Measurements from ENCODE around the gene GEMIN5.
"Not testable (repeated sequence)": the region's sequence is repeated elsewhere in the genome, so short reads cannot be mapped to it uniquely, and the experiment has no call there.

The GEMIN5 gene

GRCh38 chr5:154940375-154940771 lies 2.4 kb upstream of the GEMIN5 start:
- no peak for DNase-seq

DNA sequence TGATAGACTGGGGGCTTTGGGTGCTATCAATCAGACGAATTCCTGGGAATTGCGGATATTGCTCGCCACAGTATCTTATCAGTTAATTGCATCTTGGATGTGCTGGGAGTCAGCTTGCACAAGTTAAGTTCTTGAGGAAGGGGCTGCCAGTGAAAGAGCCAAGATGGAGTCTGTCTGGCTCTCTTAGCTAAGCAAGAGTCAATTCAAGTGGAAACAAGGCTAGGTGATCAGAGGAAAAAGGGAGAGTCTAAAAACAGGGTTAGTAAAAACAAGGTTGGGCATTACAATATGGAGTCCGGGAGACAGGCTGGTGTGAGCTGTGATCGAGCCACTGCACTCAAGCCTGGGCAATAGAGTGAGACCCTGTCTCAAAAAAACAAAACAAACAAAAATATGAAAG lies 1.4 kb upstream of the GEMIN5 start:
- DNase-seq, result not testable (repeated sequence)

GRCh38 chr5:154937186-154937717 lies 759 bp downstream of the GEMIN5 start:
- no peak for DNase-seq

DNA sequence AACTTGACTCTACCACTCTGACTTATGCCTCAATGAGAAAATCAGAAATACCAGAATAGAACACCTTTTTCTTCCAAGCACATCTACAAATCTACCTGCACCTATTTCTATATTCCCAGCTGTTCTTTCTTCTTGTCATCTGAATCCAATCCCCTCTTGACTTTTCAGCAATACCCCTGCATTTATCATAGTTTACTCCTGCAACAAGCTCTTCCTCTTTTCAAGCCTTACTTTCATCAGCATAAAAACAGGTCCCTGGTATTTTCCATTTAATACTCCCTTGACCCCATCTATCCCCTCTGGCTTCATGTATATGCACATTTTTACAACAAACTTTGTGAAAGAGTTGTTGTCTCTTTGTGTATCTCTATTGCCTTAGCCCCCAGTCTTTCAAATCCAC lies 3.1 kb downstream of the GEMIN5 start:
- DNase-seq, result no peak

DNA sequence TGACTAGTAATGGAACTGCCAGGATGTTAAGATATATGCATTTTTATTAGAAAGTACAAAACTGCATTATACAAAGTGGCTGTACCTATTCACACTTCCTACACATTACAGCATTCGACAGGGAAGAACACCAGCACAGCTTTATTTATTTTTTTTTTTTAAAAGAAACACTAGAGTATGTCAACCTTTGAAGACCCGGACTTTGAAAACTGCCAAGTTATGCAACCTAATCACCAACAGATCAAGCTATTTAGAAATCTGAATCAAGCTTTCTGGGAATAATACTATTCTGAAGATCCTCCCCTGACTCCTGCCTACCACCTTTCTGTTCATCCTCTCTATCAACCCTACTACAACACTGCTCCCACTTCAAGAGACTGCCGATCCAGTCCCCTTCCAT lies 4.5 kb downstream of the GEMIN5 start:
- no peak for DNase-seq

- DNase-seq, result no peak
Observed at GRCh38 chr5:154923441-154924430, 14.3 kb downstream of the GEMIN5 start.

DNA sequence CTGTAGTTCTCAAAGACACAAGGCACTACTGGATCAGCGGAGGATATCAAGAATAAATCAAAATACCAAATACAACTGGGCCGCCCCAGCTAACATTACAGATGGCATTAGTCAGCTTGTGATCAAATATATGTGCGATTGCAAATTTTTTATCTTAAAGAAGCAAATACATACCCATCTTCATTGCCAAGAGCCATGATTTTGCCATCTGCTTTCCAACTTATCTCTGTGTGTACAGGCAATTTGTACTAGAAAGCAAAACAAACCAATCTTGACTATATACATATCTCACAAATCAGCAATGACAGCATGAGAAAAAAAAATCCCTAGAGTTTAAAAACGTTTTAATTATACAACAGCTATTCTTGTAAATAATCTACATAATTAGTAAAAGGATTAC lies 20.3 kb downstream of the GEMIN5 start:
- no peak for DNase-seq

- no peak for DNase-seq
Observed at GRCh38 chr5:154916874-154917273, 21.1 kb downstream of the GEMIN5 start.

GRCh38 chr5:154905601-154906000 lies 32.4 kb downstream of the GEMIN5 start:
- not testable (repeated sequence) for DNase-seq

GRCh38 chr5:154901913-154902312 lies 36.1 kb downstream of the GEMIN5 start:
- no peak for DNase-seq

DNA sequence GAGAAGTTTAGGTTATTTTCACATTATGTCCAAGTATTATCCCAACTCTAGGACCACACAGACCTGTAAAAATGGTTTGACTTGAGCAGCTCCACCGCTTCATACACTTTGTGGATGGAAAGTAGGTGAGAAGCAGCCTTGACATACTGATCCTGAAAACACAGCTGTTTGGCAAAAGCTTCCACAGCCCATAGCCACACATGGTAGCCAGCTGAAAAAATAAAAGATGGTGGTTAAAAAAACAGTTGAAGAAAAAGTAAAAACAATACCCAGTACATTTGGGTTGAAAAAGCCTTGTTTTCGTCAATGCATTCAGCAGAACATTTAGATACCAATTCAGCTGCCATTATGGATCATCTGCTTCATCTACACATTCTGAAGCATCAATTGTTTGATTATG lies 36.7 kb downstream of the GEMIN5 start:
- DNase-seq, result no peak

GRCh38 chr5:154900066-154900465 lies 37.9 kb downstream of the GEMIN5 start:
- DNase-seq, result no peak

DNA sequence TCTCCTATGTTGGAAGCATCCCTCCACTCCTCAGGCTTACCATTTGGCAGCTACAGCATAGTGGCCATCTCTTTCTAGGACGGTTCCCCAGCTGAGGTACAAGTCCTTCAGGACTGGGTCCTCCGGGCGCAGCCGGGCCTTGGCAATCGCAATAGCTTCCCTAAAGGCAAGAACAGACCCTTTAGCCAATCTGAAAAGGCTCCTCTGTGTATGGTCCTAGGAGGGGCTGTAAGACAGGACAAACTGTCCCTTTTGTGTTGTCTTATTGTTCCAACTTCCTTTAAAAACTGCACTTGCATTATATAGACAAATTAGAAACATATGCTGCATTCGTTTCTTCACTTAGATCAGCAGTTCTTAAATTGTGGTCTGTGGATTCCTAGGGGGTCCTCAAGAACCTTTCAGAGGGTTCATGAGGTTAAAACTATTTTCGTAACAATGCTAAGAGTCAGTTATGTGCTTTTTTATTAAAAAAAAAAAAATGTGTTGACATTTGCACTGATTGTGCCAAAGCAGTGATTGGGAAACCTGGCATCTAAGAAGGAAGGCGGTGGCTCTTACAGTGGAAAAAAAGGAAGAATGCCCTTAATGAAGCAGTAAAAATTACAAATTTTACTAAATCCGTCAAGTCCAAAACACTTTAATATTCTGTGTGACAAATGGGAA lies 38.7 kb downstream of the GEMIN5 start:
- no peak for DNase-seq

- no peak for DNase-seq
Observed at GRCh38 chr5:154898210-154898609, 39.8 kb downstream of the GEMIN5 start.

DNA sequence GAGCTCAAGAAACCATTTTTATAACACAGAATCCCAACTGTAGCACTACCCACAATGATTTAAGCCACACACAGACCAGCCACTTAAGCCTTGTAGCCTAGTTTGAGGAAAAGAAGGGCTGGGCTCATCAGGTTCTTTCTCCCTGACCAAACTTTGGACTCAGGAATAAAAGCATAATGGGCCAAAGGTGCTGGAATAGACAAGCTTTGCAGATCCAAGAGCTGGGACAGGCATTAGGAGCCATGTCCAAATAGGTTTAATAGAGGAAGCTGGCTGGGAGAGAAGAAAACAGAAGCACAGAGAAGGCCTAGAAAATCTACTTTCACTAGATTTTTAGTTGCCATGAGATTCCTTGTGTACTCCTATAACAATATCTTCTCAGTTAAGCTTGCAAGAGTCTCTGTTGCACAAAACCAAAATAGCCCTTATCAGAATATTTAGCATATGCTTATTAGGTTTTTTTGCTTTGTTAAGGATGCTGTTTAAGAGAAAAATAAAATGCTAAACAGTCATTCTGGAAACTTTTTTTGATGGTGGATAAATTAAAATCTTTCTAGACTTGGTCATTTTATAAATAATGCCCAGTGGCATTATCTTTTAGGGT lies 41.3 kb downstream of the GEMIN5 start:
- no peak for DNase-seq

- DNase-seq, result no peak
Observed at GRCh38 chr5:154895606-154896561, 42.1 kb downstream of the GEMIN5 start.

GRCh38 chr5:154893381-154893780 lies 44.6 kb downstream of the GEMIN5 start:
- DNase-seq, result no peak

DNA sequence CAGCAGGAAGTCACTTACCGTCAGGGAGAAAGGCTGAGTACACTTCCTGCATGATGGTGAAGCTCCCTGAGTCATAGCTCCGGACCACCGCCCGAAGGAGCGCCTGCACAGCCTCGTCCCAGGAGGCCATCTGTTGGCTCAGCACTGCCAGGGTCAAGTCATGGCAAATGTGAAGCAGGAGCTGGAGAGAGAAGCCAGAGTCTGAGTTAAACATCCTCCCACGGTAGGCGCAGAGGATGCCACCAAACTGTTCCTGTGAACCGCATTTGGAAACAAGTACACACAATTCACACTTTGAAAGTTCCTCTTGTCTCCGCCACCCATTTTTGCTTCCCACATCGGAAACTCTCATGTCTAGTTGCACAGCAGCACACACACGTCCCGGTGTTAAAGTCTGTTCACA lies 45.6 kb downstream of the GEMIN5 start:
- no peak for DNase-seq

DNA sequence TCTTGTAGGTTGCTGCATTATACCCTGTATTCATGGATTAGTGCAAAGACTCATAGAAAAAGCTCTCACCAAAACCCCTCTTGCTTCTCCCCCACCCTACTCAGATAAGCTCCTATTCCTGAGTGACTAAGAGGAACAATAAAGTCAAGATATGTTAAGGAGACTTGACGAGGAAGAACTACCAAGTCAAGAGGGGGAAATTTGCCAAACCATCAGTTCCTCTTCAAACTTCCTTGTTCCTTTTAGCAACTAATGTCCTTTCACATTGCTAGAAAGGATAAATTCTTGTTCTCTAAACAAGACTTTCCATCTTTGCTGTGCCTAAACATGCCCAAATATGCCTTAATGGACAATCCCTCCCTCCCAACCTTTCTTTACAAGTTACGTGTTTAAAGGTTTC lies 52.6 kb downstream of the GEMIN5 start:
- no peak for DNase-seq

GRCh38 chr5:154884424-154884823 lies 53.6 kb downstream of the GEMIN5 start:
- DNase-seq, result no peak

- DNase-seq, result no peak
Observed at GRCh38 chr5:154881986-154882385, 56.0 kb downstream of the GEMIN5 start.

- DNase-seq, result no peak
Observed at GRCh38 chr5:154878642-154879335, 59.2 kb downstream of the GEMIN5 start.

Data from activated CD4-positive, alpha-beta T cell treated with anti-CD3 and anti-CD28 coated beads, Interleukin-2, amount 50 U/mL, for 16 hours (primary cell).